Lower lobe of right lung (tissue), 2 donors: ENCODE results near the gene RNASET2. TPM values are rescaled to one million over a fixed set of nuclear protein-coding genes. Genes with fewer than 3 reads are reported as not detected.

Experiments
- ATAC-seq, 2 donors: fragments of 200-7000 bp; cut with Tn5 transposase; one replicate each; pipeline ENCODE4 v1.9.1; 2020 to 2022; ENCODE audit warnings: mild to moderate bottlenecking in 2 of 2, moderate library complexity in 2 of 2
- DNase-seq: peaks from one replicate; pipeline ENCODE4 v3.0.0-alpha.2; 2020
- H3K27ac ChIP-seq: fragments of 200-600 bp; one replicate; pipeline ENCODE4 v1.8.0; 2022
- H3K27me3 ChIP-seq: fragments of 200-600 bp; one replicate; pipeline ENCODE4 v1.8.0; 2022; ENCODE audit warnings: low read depth
- H3K36me3 ChIP-seq: fragments of 200-600 bp; one replicate; pipeline ENCODE4 v1.8.0; 2022; ENCODE audit warnings: mild to moderate bottlenecking
- H3K4me1 ChIP-seq: fragments of 200-600 bp; one replicate; pipeline ENCODE4 v1.8.0; 2022
- H3K4me3 ChIP-seq: fragments of 200-600 bp; one replicate; pipeline ENCODE4 v1.8.0; 2022; ENCODE audit warnings: mild to moderate bottlenecking
- H3K9me3 ChIP-seq: fragments of 200-600 bp; one replicate; pipeline ENCODE4 v1.8.0; 2022
- CTCF ChIP-seq: fragments of 200-600 bp; IDR thresholded peaks from one replicate; pipeline ENCODE4 v1.8.0; 2022; ENCODE audit warnings: antibody characterized with exemption, mild to moderate bottlenecking
- intact Hi-C: fragments of 100-400 bp; cut with DNase I; formaldehyde crosslinking; loops from one replicate; pipeline ENCODE4 v1.11.0; 2022
- total RNA-seq: library from RNA; stranded (reverse); fragmentation: NEBNext Ultra II Directional; extraction: Animal tissue kit (Norgen Biotek cat#: 25700); gene quantifications from one replicate; pipeline ENCODE4 v1.2.1, GENCODE V29; 2021
- donor health status: DM: no; HTN: yes; CAD: no; lungs with severe emphysema.

RNASET2 gene
- total RNA-seq, 1 donor from 2014 or later, result 103 TPM

- no peak for TF ChIP-seq CTCF
- no peak overlapping the region for H3K27ac ChIP-seq
- H3K9me3 ChIP-seq, result no peaks in the 10 kb centered on the region
- ATAC-seq (no peak), DNase-seq (no peak)
- no peaks in the 10 kb centered on the region for H3K27me3 ChIP-seq
- no peaks in the 10 kb centered on the region for H3K36me3 ChIP-seq
- no peaks in the 10 kb centered on the region for H3K4me1 ChIP-seq
- intact Hi-C loops, result no loop called here
- H3K4me3 ChIP-seq, result no peak overlapping the region
Measured at GRCh38 chr6:166970091-166970490, 13.7 kb upstream of the RNASET2 start.

- no peak for ATAC-seq
- no peak overlapping the region for H3K27ac ChIP-seq
- intact Hi-C loops, result no loop called here
Measured at GRCh38 chr6:166969390-166970002, 13.1 kb upstream of the RNASET2 start.

GRCh38 chr6:166966268-166966667, 9.9 kb upstream of the RNASET2 start:
- TF ChIP-seq CTCF, result no peak
- intact Hi-C loops, result no loop called here
- no peaks in the 10 kb centered on the region for H3K9me3 ChIP-seq
- ATAC-seq (no peak), DNase-seq (no peak)
- no peak overlapping the region for H3K27ac ChIP-seq
- no peaks in the 10 kb centered on the region for H3K4me1 ChIP-seq
- no peaks in the 10 kb centered on the region for H3K27me3 ChIP-seq
- H3K36me3 ChIP-seq, result no peaks in the 10 kb centered on the region
- no peak overlapping the region for H3K4me3 ChIP-seq

More at GRCh38 chr6:166969390-166970002, 13.1 kb upstream of the RNASET2 start:
- Histone ChIP-seq H3K4me1 (no peaks in the 10 kb centered on the region), H3K27me3 (no peaks in the 10 kb centered on the region), H3K4me3 (no peak overlapping the region), H3K36me3 (no peaks in the 10 kb centered on the region), H3K9me3 (no peaks in the 10 kb centered on the region)
- no peak for DNase-seq
- no peak for TF ChIP-seq CTCF

GRCh38 chr6:166960609-166960978, 4.2 kb upstream of the RNASET2 start:
- Histone ChIP-seq H3K4me1 (peaks cover 38% of the 10 kb centered on the region), H3K27ac (peak overlapping the region; percentile 86), H3K36me3 (no peaks in the 10 kb centered on the region), H3K27me3 (no peaks in the 10 kb centered on the region), H3K4me3 (no peak overlapping the region), H3K9me3 (no peaks in the 10 kb centered on the region)
- no peak for DNase-seq
- intact Hi-C loops, result no loop called here
- no peak for TF ChIP-seq CTCF
- no peak for ATAC-seq

GRCh38 chr6:166959911-166960608, 3.7 kb upstream of the RNASET2 start:
- no peaks in the 10 kb centered on the region for H3K9me3 ChIP-seq
- DNase-seq, result no peak
- ATAC-seq, result no peak
- peaks cover 38% of the 10 kb centered on the region for H3K4me1 ChIP-seq
- peak overlapping the region; percentile 5 for H3K4me3 ChIP-seq
- no peak for TF ChIP-seq CTCF
- H3K27me3 ChIP-seq, result no peaks in the 10 kb centered on the region
- peak overlapping the region; percentile 86 for H3K27ac ChIP-seq
- H3K36me3 ChIP-seq, result no peaks in the 10 kb centered on the region
- intact Hi-C loops, result no loop called here
